Ovary (tissue), 9 donors: Measurements from ENCODE around the gene VASN. TPM values are rescaled to one million over a fixed set of nuclear protein-coding genes. Genes with fewer than 3 reads are reported as not detected.

Experiments used
- DNase-seq, 5 donors: peaks; one replicate each; pipeline ENCODE4 v3.0.0-alpha.2; 2019 to 2020
- H3K27ac ChIP-seq, 2 donors: fragments of 200-600 bp; one replicate each; pipeline versions ENCODE4 v1.5.1 to v1.8.0; 2019 to 2022
- H3K27me3 ChIP-seq: fragments of 200-600 bp; one replicate; pipeline ENCODE4 v1.8.0; 2022
- H3K36me3 ChIP-seq: fragments of 200-600 bp; sonication (generic); one replicate; pipeline ENCODE4 v1.5.1; 2019
- H3K4me1 ChIP-seq: one replicate; pipeline ENCODE4 v1.8.1; 2013; ENCODE audit warnings: mild to moderate bottlenecking, moderate library complexity; ENCODE audit not compliant: insufficient read depth
- H3K4me3 ChIP-seq: fragments of 200-600 bp; sonication (generic); one replicate; pipeline ENCODE4 v1.5.1; 2017
- H3K9me3 ChIP-seq, 2 donors: fragments of 200-600 bp in 1 of 2; sonication (generic) in 1 of 2; one replicate each; pipeline versions ENCODE4 v1.5.1 to v1.8.1; 2013 to 2019; ENCODE audit warnings: mild to moderate bottlenecking in 1 of 2, moderate library complexity in 1 of 2
- CTCF ChIP-seq, 3 donors: fragments of 450-650 bp in 2 of 3; fragments of 200-600 bp in 1 of 3; IDR thresholded peaks; one replicate each; pipeline versions ENCODE4 v1.5.1 to v1.8.0; 2016 to 2022; ENCODE audit warnings: antibody characterized with exemption in 3 of 3, mild to moderate bottlenecking in 1 of 3
- EP300 ChIP-seq: sonication (generic); formaldehyde crosslinking; IDR thresholded peaks from one replicate; pipeline ENCODE4 v1.6.1; 2017; ENCODE audit warnings: antibody characterized with exemption
- POLR2A ChIP-seq: fragments of 450-650 bp; IDR thresholded peaks from one replicate; pipeline ENCODE4 v1.6.1; 2017; ENCODE audit warnings: antibody characterized with exemption, mild to moderate bottlenecking, moderate library complexity
- WGBS, 3 donors: extraction: QIAGEN DNeasy Blood & Tissue Kit in 1 of 3; methylation state at CpG; one replicate each; pipeline versions ENCODE4 v1.1.5 to v1.1.7; 2013 to 2017; 5-methylcytosine and 5-hydroxymethylcytosine counted together
- intact Hi-C, 4 donors: fragments of 100-400 bp; cut with DNase I; formaldehyde crosslinking; loops; one replicate each; pipeline versions ENCODE4 v1.11.0 to v1.15.1; 2022 to 2023
- polyA plus RNA-seq, 2 donors: library from polyadenylated mRNA; stranded (reverse); fragments of 200-250 nt in 1 of 2; fragments of 350-450 nt in 1 of 2; fragmentation: Illumina TruSeq in 1 of 2; extraction: RNeasy Lipid Tissue Mini Kit (QIAGEN cat#74804) in 1 of 2; gene quantifications; one replicate each; pipeline ENCODE4 v1.2.3, GENCODE V29; 2013 to 2014
- total RNA-seq, 7 donors: library from RNA; depleted of rRNA in 2 of 7; stranded (reverse); fragments of >200 nt in 2 of 7; fragmentation: NEBNext Ultra II Directional in 3 of 7; extraction: Animal tissue kit (Norgen Biotek cat#: 25700) in 3 of 7; gene quantifications; one replicate each; pipeline versions ENCODE4 v1.1.0 to v1.2.4, GENCODE V29; 2016 to 2023
- donor health status: DM: no; HTN: no; CAD: no; lungs with moderate emphysema.
- donor health status: DM: no; HTN: no; CAD: no.
- donor health status: Bipolar disorder and iron deficiency.
- donor health status: DM: yes; HTN: yes; CAD: no.
- donor health status: DM: no; HTN: no; CAD: no.
- donor health status: DM: yes; HTN: yes; CAD: no.

VASN gene
- total and polyA plus RNA-seq, 9 donors, result 2.4 to 49.5 (median 43.5) TPM

- H3K27me3 ChIP-seq, result no peaks in the 10 kb centered on the region
- intact Hi-C loops, result no loop called here
- H3K4me3 ChIP-seq, result no peak overlapping the region
- no peaks in the 10 kb centered on the region for H3K9me3 ChIP-seq
- no peaks in the 10 kb centered on the region for H3K36me3 ChIP-seq
- peak in 1 of 5 donors; percentile 27 for DNase-seq
- no peak overlapping the region for H3K27ac ChIP-seq
- 90 to 94% (median 91%) methylated on average over 11 to 13 of the region's 13 CpGs for WGBS, 3 donors
- peaks cover 19% of the 10 kb centered on the region for H3K4me1 ChIP-seq
- TF ChIP-seq EP300 (no peak), CTCF (IDR thresholded peaks at IDR 0.05) (no peak), POLR2A (no peak)
These were observed 5.6 kb upstream of the VASN start for GRCh38 chr16:4366016-4366415.

GRCh38 chr16:4367393-4367856 is 4.2 kb upstream of the VASN start:
- DNase-seq, result no peak
- intact Hi-C loops, result no loop called here
- no peak for TF ChIP-seq CTCF (IDR thresholded peaks at IDR 0.05)
- TF ChIP-seq EP300, result no peak
- TF ChIP-seq POLR2A, result no peak
- no peaks in the 10 kb centered on the region for H3K36me3 ChIP-seq
- 89 to 94% (median 89%) methylated on average over 5 of the region's 5 CpGs for WGBS, 3 donors
- H3K9me3 ChIP-seq, result no peaks in the 10 kb centered on the region
- peaks cover 21% of the 10 kb centered on the region for H3K4me1 ChIP-seq
- H3K27me3 ChIP-seq, result no peaks in the 10 kb centered on the region
- no peak overlapping the region for H3K4me3 ChIP-seq
- no peak overlapping the region for H3K27ac ChIP-seq

GRCh38 chr16:4369007-4369733 is 2.5 kb upstream of the VASN start:
- H3K9me3 ChIP-seq, result no peaks in the 10 kb centered on the region
- H3K36me3 ChIP-seq, result no peaks in the 10 kb centered on the region
- peaks cover 26% of the 10 kb centered on the region for H3K4me1 ChIP-seq
- intact Hi-C loops, result no loop called here
- no peaks in the 10 kb centered on the region for H3K27me3 ChIP-seq
- WGBS, 3 donors, result 77 to 81% (median 80%) methylated on average over 12 to 13 of the region's 13 CpGs
- DNase-seq, result peak in 2 of 5 donors; percentile 53 to 55
- H3K4me3 ChIP-seq, result no peak overlapping the region
- peak overlapping the region; percentile 76 to 87 for H3K27ac ChIP-seq
- TF ChIP-seq POLR2A (no peak), EP300 (no peak), CTCF (IDR thresholded peaks at IDR 0.05) (no peak)

GRCh38 chr16:4370151-4370550 is 1.5 kb upstream of the VASN start:
- 77 to 81% (median 80%) methylated on average over 3 of the region's 3 CpGs for WGBS, 3 donors
- intact Hi-C loops, result no loop called here

More at GRCh38 chr16:4370151-4370550, 1.5 kb upstream of the VASN start:
- DNase-seq, result no peak
- H3K27me3 ChIP-seq, result no peaks in the 10 kb centered on the region
- no peak overlapping the region for H3K4me3 ChIP-seq
- no peaks in the 10 kb centered on the region for H3K9me3 ChIP-seq
- peak overlapping the region; percentile 76 to 87 for H3K27ac ChIP-seq
- no peaks in the 10 kb centered on the region for H3K36me3 ChIP-seq
- TF ChIP-seq EP300 (no peak), POLR2A (no peak), CTCF (IDR thresholded peaks at IDR 0.05) (no peak)
- H3K4me1 ChIP-seq, result peaks cover 33% of the 10 kb centered on the region
